HG02852 (cell line): ENCODE data around the gene SMG1.
"Not testable (repeated sequence)": the region's sequence is repeated elsewhere in the genome, so short reads cannot be mapped to it uniquely, and the experiment has no call there.

Source experiments
- ATAC-seq: cut with Tn5 transposase; IDR thresholded peaks from one replicate; pipeline ENCODE4 v1.9.1; 2021; ENCODE audit warnings: mild to moderate bottlenecking, moderate library complexity; ENCODE audit not compliant: unreplicated experiment

SMG1 gene

GRCh38 chr16:18936727-18937340, 10.6 kb upstream of the SMG1 start:
- no peak for ATAC-seq

GRCh38 chr16:18933501-18933900, 7.3 kb upstream of the SMG1 start:
- no peak for ATAC-seq

GRCh38 chr16:18932243-18932987, 6.2 kb upstream of the SMG1 start:
- ATAC-seq = no peak

- no peak for ATAC-seq
Measured at GRCh38 chr16:18931756-18932155, 5.5 kb upstream of the SMG1 start.

GRCh38 chr16:18930095-18930494, 3.9 kb upstream of the SMG1 start:
- ATAC-seq = not testable (repeated sequence)

- ATAC-seq = not testable (repeated sequence)
Measured at GRCh38 chr16:18928073-18928472, 1.9 kb upstream of the SMG1 start.

GRCh38 chr16:18925215-18925985, 808 bp downstream of the SMG1 start:
- peak; percentile 37 for ATAC-seq

GRCh38 chr16:18923935-18924334, 2.3 kb downstream of the SMG1 start:
- ATAC-seq = not testable (repeated sequence)

- ATAC-seq = not testable (repeated sequence)
Measured at GRCh38 chr16:18923124-18923523, 3.1 kb downstream of the SMG1 start.

- ATAC-seq = not testable (repeated sequence)
Measured at GRCh38 chr16:18909585-18909984, 16.6 kb downstream of the SMG1 start.

GRCh38 chr16:18908716-18909115, 17.5 kb downstream of the SMG1 start:
- not testable (repeated sequence) for ATAC-seq

GRCh38 chr16:18902778-18903177, 23.4 kb downstream of the SMG1 start:
- not testable (repeated sequence) for ATAC-seq

GRCh38 chr16:18902044-18902443, 24.2 kb downstream of the SMG1 start:
- not testable (repeated sequence) for ATAC-seq

GRCh38 chr16:18901194-18901593, 25.0 kb downstream of the SMG1 start:
- ATAC-seq = not testable (repeated sequence)

GRCh38 chr16:18884456-18884855, 41.8 kb downstream of the SMG1 start:
- ATAC-seq = not testable (repeated sequence)

- ATAC-seq = not testable (repeated sequence)
Measured at GRCh38 chr16:18877734-18878133, 48.5 kb downstream of the SMG1 start.

GRCh38 chr16:18877259-18877658, 48.9 kb downstream of the SMG1 start:
- not testable (repeated sequence) for ATAC-seq

GRCh38 chr16:18876301-18876700, 49.9 kb downstream of the SMG1 start:
- ATAC-seq = not testable (repeated sequence)

- ATAC-seq = not testable (repeated sequence)
Measured at GRCh38 chr16:18869043-18869771, 57.0 kb downstream of the SMG1 start.

GRCh38 chr16:18866277-18866823, 59.9 kb downstream of the SMG1 start:
- not testable (repeated sequence) for ATAC-seq

GRCh38 chr16:18862891-18863290, 63.3 kb downstream of the SMG1 start:
- not testable (repeated sequence) for ATAC-seq
